Urinary bladder (tissue), 4 donors: ENCODE data around the gene EDDM13. TPM values are rescaled to one million over a fixed set of nuclear protein-coding genes. Genes with fewer than 3 reads are reported as not detected.
A peak's percentile ranks its signal among the peaks of the same experiment; 100 is the strongest.
"Not testable (repeated sequence)": the region's sequence is repeated elsewhere in the genome, so short reads cannot be mapped to it uniquely, and the experiment has no call there.

ENCODE experiments used
- DNase-seq: peaks from one replicate; pipeline ENCODE4 v3.0.0-alpha.2; 2015; ENCODE audit errors: extremely low spot score
- H3K27ac ChIP-seq: one replicate; pipeline ENCODE4 v1.5.1; 2013; ENCODE audit warnings: low read depth, mild to moderate bottlenecking, moderate library complexity
- H3K36me3 ChIP-seq: one replicate; pipeline ENCODE4 v1.6.1; 2013; ENCODE audit warnings: mild to moderate bottlenecking, moderate library complexity; ENCODE audit not compliant: insufficient read depth
- H3K4me1 ChIP-seq: one replicate; pipeline ENCODE4 v1.6.1; 2013; ENCODE audit warnings: mild to moderate bottlenecking, moderate library complexity; ENCODE audit not compliant: insufficient read depth
- H3K4me3 ChIP-seq: one replicate; pipeline ENCODE4 v1.5.1; 2013; ENCODE audit warnings: low read depth, low read length
- WGBS: extraction: QIAGEN DNeasy Blood & Tissue Kit; methylation state at CpG from one replicate; pipeline ENCODE4 v1.1.7; 2013; 5-methylcytosine and 5-hydroxymethylcytosine counted together
- polyA plus RNA-seq: library from polyadenylated mRNA; stranded (reverse); fragments of 200-250 nt; gene quantifications from one replicate; pipeline ENCODE4 v1.2.3, GENCODE V29; 2013
- total RNA-seq: library from RNA; depleted of rRNA; stranded (reverse); fragments of >200 nt; gene quantifications from one replicate; pipeline ENCODE4 v1.2.3, GENCODE V29; 2014
- donor health status: healthy with polysubstance abuse.
- donor health status: healthy.

The EDDM13 gene
- total RNA-seq (not detected), polyA plus RNA-seq (0.43 TPM)

GRCh38 chr19:56272161-56272798 lies at the start of gene EDDM13:
TSS of gene EDDM13 (plus strand) at chr19:56272748. CDS start at chr19:56272835, 87 bp downstream.
- H3K4me1 ChIP-seq: no peaks in the 10 kb centered on the region
- no peak within 1 kb of the TSS for H3K4me3 ChIP-seq
- no peaks in the 10 kb centered on the region for H3K36me3 ChIP-seq
- DNase-seq: no peak
- H3K27ac ChIP-seq: no peak within 1 kb of the TSS
- 79% methylated on average over 6 of the region's 6 CpGs for WGBS

- Histone ChIP-seq H3K4me1 (no peaks in the 10 kb centered on the region), H3K4me3 (no peak overlapping the region), H3K27ac (no peak overlapping the region), H3K36me3 (no peaks in the 10 kb centered on the region)
- no peak for DNase-seq
- 79% methylated on average over 6 of the region's 6 CpGs for WGBS
These were observed 49.6 kb upstream of the EDDM13 start for GRCh38 chr19:56222901-56223300.

GRCh38 chr19:56223481-56223880 lies 49.1 kb upstream of the EDDM13 start:
- H3K27ac ChIP-seq: no peak overlapping the region
- no peaks in the 10 kb centered on the region for H3K4me1 ChIP-seq
- no peak for DNase-seq
- 93% methylated on average over 9 of the region's 9 CpGs for WGBS
- H3K36me3 ChIP-seq: no peaks in the 10 kb centered on the region
- H3K4me3 ChIP-seq: no peak overlapping the region

GRCh38 chr19:56245121-56245740 lies 27.3 kb upstream of the EDDM13 start:
- Histone ChIP-seq H3K27ac (no peak overlapping the region), H3K4me1 (no peaks in the 10 kb centered on the region), H3K36me3 (no peaks in the 10 kb centered on the region), H3K4me3 (no peak overlapping the region)
- 79% methylated on average over 7 of the region's 7 CpGs for WGBS
- DNase-seq: no peak

- not testable (repeated sequence) for H3K4me3 ChIP-seq, DNase-seq, H3K27ac ChIP-seq, H3K4me1 ChIP-seq, H3K36me3 ChIP-seq
- 66% methylated on average over 4 of the region's 4 CpGs for WGBS
These were observed 26.8 kb upstream of the EDDM13 start for GRCh38 chr19:56245764-56246163.

- H3K27ac ChIP-seq, H3K4me1 ChIP-seq, H3K36me3 ChIP-seq, H3K4me3 ChIP-seq, DNase-seq: not testable (repeated sequence)
- 94% methylated on average over 8 of the region's 8 CpGs for WGBS
These were observed 23.7 kb upstream of the EDDM13 start for GRCh38 chr19:56248736-56249338.

- Histone ChIP-seq H3K4me3 (no peak overlapping the region), H3K4me1 (no peaks in the 10 kb centered on the region), H3K27ac (no peak overlapping the region), H3K36me3 (no peaks in the 10 kb centered on the region)
- DNase-seq: no peak
- WGBS: 23% methylated on average over 10 of the region's 10 CpGs
These were observed 19.7 kb upstream of the EDDM13 start for GRCh38 chr19:56252699-56253422.

- WGBS: 39% methylated on average over 5 of the region's 5 CpGs
These were observed 18.8 kb upstream of the EDDM13 start for GRCh38 chr19:56253737-56254136.

GRCh38 chr19:56258272-56258671 lies 14.3 kb upstream of the EDDM13 start:
- no peak for DNase-seq
- no peaks in the 10 kb centered on the region for H3K36me3 ChIP-seq
- H3K27ac ChIP-seq: no peak overlapping the region
- H3K4me3 ChIP-seq: no peak overlapping the region
- 89% methylated on average over 12 of the region's 12 CpGs for WGBS
- H3K4me1 ChIP-seq: no peaks in the 10 kb centered on the region

More at GRCh38 chr19:56253737-56254136, 18.8 kb upstream of the EDDM13 start:
- Histone ChIP-seq H3K36me3 (no peaks in the 10 kb centered on the region), H3K27ac (no peak overlapping the region), H3K4me3 (no peak overlapping the region), H3K4me1 (no peaks in the 10 kb centered on the region)
- DNase-seq: peak; percentile 17

GRCh38 chr19:56261145-56261544 lies 11.4 kb upstream of the EDDM13 start:
- H3K4me1 ChIP-seq: no peaks in the 10 kb centered on the region
- no peaks in the 10 kb centered on the region for H3K36me3 ChIP-seq

GRCh38 chr19:56261932-56262331 lies 10.6 kb upstream of the EDDM13 start:
- H3K4me3 ChIP-seq, H3K27ac ChIP-seq, H3K36me3 ChIP-seq, H3K4me1 ChIP-seq, DNase-seq: not testable (repeated sequence)
- 94% methylated on average over 6 of the region's 6 CpGs for WGBS

More at GRCh38 chr19:56261145-56261544, 11.4 kb upstream of the EDDM13 start:
- H3K27ac ChIP-seq: no peak overlapping the region
- DNase-seq: no peak
- no peak overlapping the region for H3K4me3 ChIP-seq

GRCh38 chr19:56263319-56263718 lies 9.2 kb upstream of the EDDM13 start:
- Histone ChIP-seq H3K4me3 (no peak overlapping the region), H3K4me1 (no peaks in the 10 kb centered on the region), H3K27ac (no peak overlapping the region), H3K36me3 (no peaks in the 10 kb centered on the region)
- 93% methylated on average over 5 of the region's 5 CpGs for WGBS
- DNase-seq: no peak

GRCh38 chr19:56266051-56266450 lies 6.5 kb upstream of the EDDM13 start:
- no peak overlapping the region for H3K27ac ChIP-seq
- DNase-seq: no peak
- no peaks in the 10 kb centered on the region for H3K4me1 ChIP-seq
- WGBS: 40% methylated on average over 3 of the region's 3 CpGs
- H3K4me3 ChIP-seq: no peak overlapping the region
- no peaks in the 10 kb centered on the region for H3K36me3 ChIP-seq

GRCh38 chr19:56269348-56269747 lies 3.2 kb upstream of the EDDM13 start:
- no peak for DNase-seq
- Histone ChIP-seq H3K36me3 (no peaks in the 10 kb centered on the region), H3K4me3 (no peak overlapping the region), H3K4me1 (no peaks in the 10 kb centered on the region), H3K27ac (no peak overlapping the region)
- 65% methylated on average over 6 of the region's 6 CpGs for WGBS
